ENCODE results near the gene SLC27A3. TPM values are rescaled to one million over a fixed set of nuclear protein-coding genes. Genes with fewer than 3 reads are reported as not detected.

Gene SLC27A3
- total and polyA plus RNA-seq, 10 of the 15 experiments (the other 5 are each of a cell fraction or from before 2014, with no cell fraction given), result 2.6 to 18.1 (median 8.3) TPM

GRCh38 chr1:153733970-153734369, 41.2 kb upstream of the SLC27A3 start:
- WGBS (ENCODE audit: insufficient coverage, insufficient replicate concordance, low lambda C conversion rate, missing lambda C conversion rate), result 100% methylated on average over 1 of the region's 1 CpG
- H3K9me3 ChIP-seq (replicated peaks; ENCODE audit: control insufficient read depth, insufficient read depth, low read length), result no peaks in the 10 kb centered on the region; the same call in 2 of the 3 replicates
- no peak for FAIRE-seq
- BruUV-seq (replicated peaks), result no TSS peak
- peak overlapping the region; percentile 37; the same call in 1 of the 2 replicates for H3K9ac ChIP-seq (ENCODE audit: control insufficient read depth, insufficient read depth, low read length)
- ChIA-PET SMC1A (ENCODE audit: uncharacterized antibody, unreplicated experiment) (interaction anchor here (0.5 to 10.3 kb wide), 6 partner anchors 9 to 472 kb away, joined by 3 to 144 read pairs (median 5); partner anchors contain the start of gene CHTOP), CTCF (interaction anchor here (0.7 to 7.0 kb wide), 8 partner anchors 9 to 253 kb away, joined by 3 to 63 read pairs (median 4); partner anchors contain the start of genes NPR1 and RAB13), RAD21 (ENCODE audit: unreplicated experiment) (interaction anchor here (0.6 to 8.5 kb wide), 5 partner anchors 9 to 253 kb away, joined by 3 to 139 read pairs (median 3); no protein-coding TSS in a partner anchor), POLR2A (interaction anchor here (0.5 to 8.7 kb wide), 2 partner anchors 9 to 1429 kb away, joined by 5 to 184 read pairs; no protein-coding TSS in a partner anchor)
- no peak overlapping the region for H2AFZ ChIP-seq (ENCODE audit: control insufficient read depth, low read depth, low read length)
- intact Hi-C loops (cut with micrococcal nuclease; ENCODE audit: unreplicated experiment), result loop anchor here (1.0 kb wide), 1 partner anchor 8 kb away; no protein-coding TSS in a partner anchor
- no peaks in the 10 kb centered on the region for H3K27me3 ChIP-seq (replicated peaks in 1 of 2; ENCODE audit: control insufficient read depth in 2 of 2, insufficient read depth in 2 of 2, low read length in 1 of 2)
- TF ChIP-seq SP1 (IDR thresholded peaks at IDR 0.05; ENCODE audit: low read depth, low read length), result no peak
- TF ChIP-seq BRCA1 (IDR thresholded peaks at IDR 0.05; ENCODE audit: low read depth, low read length), result no peak
- TF ChIP-seq LARP7 (IDR thresholded peaks at IDR 0.05), result no peak
- no peak for TF ChIP-seq ZNF24 (IDR thresholded peaks at IDR 0.05)
- TF ChIP-seq MLLT1 (IDR thresholded peaks at IDR 0.05), result no peak
- no peak for TF ChIP-seq YBX1 (IDR thresholded peaks at IDR 0.05)
- TF ChIP-seq ZBTB40 (IDR thresholded peaks at IDR 0.05; ENCODE audit: borderline replicate concordance), result no peak
- H3K36me3 ChIP-seq (ENCODE audit: control insufficient read depth in 2 of 2, insufficient read depth in 2 of 2, low read length in 1 of 2), result peaks cover 0 to 10% of the 10 kb centered on the region in 2 experiments; a peak in 1 of 4 replicates
- in situ Hi-C loops (cut with MboI), result no loop called here
- peak overlapping the region; percentile 19 for H3K4me2 ChIP-seq (ENCODE audit: control insufficient read depth, insufficient read depth)
- H3K79me2 ChIP-seq (ENCODE audit: control insufficient read depth, insufficient read depth, low read length), result peaks cover 32% of the 10 kb centered on the region
- H3K4me1 ChIP-seq (ENCODE audit: control insufficient read depth, insufficient read depth, low read length), result peaks cover 33% of the 10 kb centered on the region
- H3K4me3 ChIP-seq, result no peak overlapping the region
- no peak for DNase-seq (ENCODE audit: low read depth, low spot score)
- no peaks in the 10 kb centered on the region for H4K20me1 ChIP-seq (ENCODE audit: control insufficient read depth, insufficient read depth)
- ATAC-seq, result 0 out of 3 replicates have a peak, but pooled peaks have one; percentile 2
- peak overlapping the region; percentile 77 for H3K27ac ChIP-seq (ENCODE audit: control insufficient read depth, insufficient read depth)

Data from GM12878 (cell line).